CD4-positive, alpha-beta T cell treated with Interleukin-17A for 1 hour (primary cell): ENCODE data around the gene MED26.
"Not testable (repeated sequence)": the region's sequence is repeated elsewhere in the genome, so short reads cannot be mapped to it uniquely, and the experiment has no call there.

Experiments used
- DNase-seq: peaks from one replicate; pipeline ENCODE4 v3.0.0-alpha.2; 2020

The MED26 gene

GRCh38 chr19:16628183-16628983 is at the start of gene MED26:
MED26 (minus strand) TSS chr19:16628204; CDS start chr19:16627943, 261 bp downstream.
- peak; percentile 93 for DNase-seq

- no peak for DNase-seq
Observed at GRCh38 chr19:16677055-16677454, 49.1 kb upstream of the MED26 start.

GRCh38 chr19:16676101-16676798 is 48.2 kb upstream of the MED26 start:
- DNase-seq, result no peak

GRCh38 chr19:16673839-16674238 is 45.8 kb upstream of the MED26 start:
- DNase-seq, result not testable (repeated sequence)

- no peak for DNase-seq
Observed at GRCh38 chr19:16673231-16673630, 45.2 kb upstream of the MED26 start.

- DNase-seq, result no peak
Observed at GRCh38 chr19:16671652-16672274, 43.8 kb upstream of the MED26 start.

GRCh38 chr19:16670291-16670690 is 42.3 kb upstream of the MED26 start:
- no peak for DNase-seq

- DNase-seq, result not testable (repeated sequence)
Observed at GRCh38 chr19:16668702-16669101, 40.7 kb upstream of the MED26 start.

GRCh38 chr19:16668176-16668575 is 40.2 kb upstream of the MED26 start:
- DNase-seq, result no peak

- DNase-seq, result no peak
Observed at GRCh38 chr19:16661480-16662034, 33.6 kb upstream of the MED26 start.

- peak; percentile 44 for DNase-seq
Observed at GRCh38 chr19:16660763-16661479, 32.9 kb upstream of the MED26 start, which contains the start of gene TMEM38A. TMEM38A (plus strand) TSS chr19:16661139; CDS start chr19:16661218, 79 bp downstream.

- DNase-seq, result peak; percentile 99
Observed at GRCh38 chr19:16659832-16660708, 32.1 kb upstream of the MED26 start, which contains the start of gene SMIM7. SMIM7 (minus strand) TSS chr19:16660144; CDS start chr19:16660110, 34 bp downstream.

GRCh38 chr19:16659464-16659831 is 31.4 kb upstream of the MED26 start:
- DNase-seq, result no peak

GRCh38 chr19:16657384-16657783 is 29.4 kb upstream of the MED26 start:
- DNase-seq, result no peak

GRCh38 chr19:16655727-16656126 is 27.7 kb upstream of the MED26 start:
- no peak for DNase-seq

- no peak for DNase-seq
Observed at GRCh38 chr19:16654627-16655026, 26.6 kb upstream of the MED26 start.

- no peak for DNase-seq
Observed at GRCh38 chr19:16654140-16654539, 26.1 kb upstream of the MED26 start.

GRCh38 chr19:16652854-16653253 is 24.9 kb upstream of the MED26 start:
- no peak for DNase-seq

- DNase-seq, result not testable (repeated sequence)
Observed at GRCh38 chr19:16651421-16652188, 23.6 kb upstream of the MED26 start.

- DNase-seq, result no peak
Observed at GRCh38 chr19:16650821-16651220, 22.8 kb upstream of the MED26 start.

- no peak for DNase-seq
Observed at GRCh38 chr19:16649734-16650133, 21.7 kb upstream of the MED26 start.
